Ammon's horn (tissue), 1 donor: ENCODE results near the gene RALGPS1.

Experiments
- DNase-seq: peaks from one replicate; pipeline ENCODE4 v3.0.0-alpha.2; 2016; ENCODE audit warnings: low spot score

The RALGPS1 gene

DNA sequence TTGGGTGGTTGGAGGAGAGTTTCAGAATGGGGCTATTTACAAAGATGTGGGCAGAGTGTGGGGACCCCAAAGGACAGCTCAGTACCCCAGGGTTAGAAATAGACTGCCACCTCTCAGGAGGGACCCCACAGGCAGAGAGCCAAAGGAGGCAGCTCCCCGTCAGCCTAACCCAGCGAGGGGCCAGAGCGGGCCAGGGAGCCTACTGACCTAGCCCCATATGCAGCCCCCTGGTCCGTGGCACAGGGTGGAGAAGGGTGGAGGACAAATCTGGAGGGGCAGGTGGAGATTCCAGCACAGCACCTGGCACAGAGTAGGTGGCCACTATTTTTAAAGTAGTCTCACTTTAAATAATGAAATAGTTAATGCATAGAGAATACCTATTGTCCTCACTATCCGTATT is 275.0 kb downstream of the RALGPS1 start:
- DNase-seq: no peak

DNA sequence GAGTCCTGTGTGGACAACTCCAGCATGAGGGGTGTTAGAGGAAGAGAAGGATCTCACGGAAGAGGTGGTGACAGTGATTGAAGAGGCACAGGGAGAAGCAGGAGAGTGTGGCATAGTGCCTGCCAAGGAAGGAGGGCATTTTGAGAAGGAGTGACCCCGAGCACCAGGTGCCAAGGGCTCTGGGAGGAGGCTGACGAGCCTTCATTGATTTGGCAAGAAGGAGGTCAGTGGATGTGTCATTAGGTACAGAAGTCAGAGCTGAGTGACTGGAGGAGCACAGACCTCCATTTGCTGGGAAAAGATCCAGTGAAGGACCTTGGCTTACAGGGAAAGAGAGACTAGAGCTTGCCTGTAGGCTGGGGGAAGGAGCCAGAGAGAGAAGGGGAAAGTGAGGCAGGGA is 278.2 kb downstream of the RALGPS1 start:
- no peak for DNase-seq

DNA sequence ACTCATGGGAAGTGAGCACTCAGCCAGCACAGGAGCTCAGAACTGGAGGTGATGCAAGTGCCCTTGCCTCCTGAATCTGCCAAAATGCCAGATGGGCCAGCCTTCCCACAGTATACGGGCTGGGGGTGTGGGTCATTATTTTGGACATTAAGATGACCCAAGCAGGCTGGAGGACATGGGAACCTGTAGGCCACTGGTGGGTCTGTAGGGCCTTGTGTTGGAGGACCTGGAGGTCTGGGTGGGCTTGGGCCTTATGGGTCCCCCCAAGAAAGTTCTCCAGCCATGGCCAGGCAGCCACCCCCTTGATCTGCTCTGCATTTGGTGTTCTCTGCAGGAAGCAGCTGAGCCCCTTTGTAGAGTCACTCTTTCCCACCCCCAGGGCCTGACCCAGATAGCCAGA is 278.9 kb downstream of the RALGPS1 start:
- DNase-seq: no peak

DNA sequence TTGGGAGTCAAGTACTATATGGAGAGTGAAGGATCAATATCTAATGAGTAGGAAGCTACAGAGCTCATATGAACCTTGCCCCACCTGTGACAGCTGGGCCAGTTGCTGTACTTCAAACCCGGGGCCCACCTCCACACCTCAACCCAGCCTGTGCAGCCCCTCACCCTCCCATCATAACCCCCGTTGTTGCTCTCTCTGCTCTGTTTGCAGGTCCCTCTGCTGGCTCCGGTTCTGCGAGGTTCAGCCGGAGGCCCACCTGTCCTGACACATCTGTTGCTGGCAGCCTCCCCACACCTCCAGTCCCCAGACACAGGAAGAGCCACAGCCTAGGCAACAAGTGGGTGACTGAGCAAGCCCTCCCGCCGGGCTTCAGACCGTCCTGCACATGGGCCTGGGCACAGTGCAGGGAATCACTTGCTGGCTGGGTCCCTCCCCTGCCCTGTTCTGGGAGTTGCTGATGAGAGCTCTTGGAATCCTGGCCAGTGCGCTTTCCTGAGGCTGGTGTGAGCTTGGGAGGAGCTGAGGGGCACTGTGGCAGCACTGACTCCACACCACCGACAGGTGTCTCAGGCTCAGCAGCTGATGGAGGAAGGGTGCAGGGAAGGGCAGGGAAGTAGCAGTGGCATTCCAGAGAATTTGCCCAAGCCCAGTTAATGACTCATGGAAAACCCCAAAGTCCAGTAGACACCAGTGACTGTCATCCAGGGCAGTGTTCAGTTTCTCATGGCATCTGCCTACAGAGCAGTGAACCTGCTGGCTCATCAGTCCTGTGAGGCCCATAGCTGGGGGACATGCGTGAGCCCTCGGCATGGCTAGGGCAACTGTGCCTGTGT is 280.5 kb downstream of the RALGPS1 start:
- no peak for DNase-seq

DNA sequence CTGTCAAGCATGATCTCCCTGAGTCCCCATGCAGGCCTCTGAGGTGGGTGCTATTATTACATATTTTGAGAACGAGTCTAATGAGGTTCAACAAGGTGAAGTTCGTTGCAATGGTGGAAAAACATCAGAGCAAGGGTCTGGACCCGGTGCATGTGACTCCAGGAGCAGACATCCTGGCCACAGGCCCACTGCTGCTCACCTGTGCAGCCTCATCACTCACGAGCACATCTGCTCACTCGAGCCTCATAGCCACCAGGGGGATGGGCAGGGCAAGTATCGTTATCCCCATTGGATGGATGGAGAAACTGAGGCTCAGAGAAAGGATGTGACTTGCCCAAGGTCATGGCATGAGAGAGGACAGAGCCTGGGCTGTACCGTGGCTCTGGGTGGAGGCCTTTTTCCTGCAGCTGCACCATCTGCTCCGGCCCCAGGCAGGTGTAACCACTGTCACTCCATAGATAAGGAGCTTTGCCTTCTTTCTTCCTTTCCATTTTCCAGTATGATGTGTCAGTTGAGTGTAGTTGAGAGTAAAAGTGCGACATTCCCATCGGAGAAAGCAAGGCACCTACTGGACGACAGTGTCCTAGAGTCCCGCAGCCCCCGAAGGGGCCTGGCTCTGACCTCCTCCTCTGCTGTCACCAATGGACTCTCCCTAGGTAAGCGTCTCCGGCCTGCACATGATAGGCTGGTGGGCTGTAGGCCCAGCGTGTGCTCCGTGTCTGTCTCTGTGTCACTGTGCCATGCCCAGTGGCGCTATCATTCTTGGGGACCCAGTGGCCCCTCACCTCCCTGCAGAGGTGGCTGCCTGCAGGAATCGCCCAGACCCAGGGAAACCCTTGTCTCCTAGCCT is 281.6 kb downstream of the RALGPS1 start:
- no peak for DNase-seq

DNA sequence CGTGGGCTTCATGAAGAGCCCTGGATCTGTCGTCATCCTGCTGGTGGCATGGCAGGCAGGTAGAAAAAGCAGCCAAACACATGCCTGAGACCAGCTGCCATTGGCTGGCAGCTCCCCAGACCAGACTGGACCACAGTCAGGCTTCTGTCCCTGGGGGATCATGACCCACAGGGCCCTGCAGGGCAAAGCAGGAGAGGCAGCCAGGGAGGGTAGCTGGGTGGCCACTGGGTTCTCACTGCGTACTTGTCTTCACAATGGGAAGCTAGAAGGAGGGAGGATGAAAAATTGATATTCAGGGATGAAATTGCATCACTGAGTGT is 282.2 kb downstream of the RALGPS1 start:
- DNase-seq: no peak

DNA sequence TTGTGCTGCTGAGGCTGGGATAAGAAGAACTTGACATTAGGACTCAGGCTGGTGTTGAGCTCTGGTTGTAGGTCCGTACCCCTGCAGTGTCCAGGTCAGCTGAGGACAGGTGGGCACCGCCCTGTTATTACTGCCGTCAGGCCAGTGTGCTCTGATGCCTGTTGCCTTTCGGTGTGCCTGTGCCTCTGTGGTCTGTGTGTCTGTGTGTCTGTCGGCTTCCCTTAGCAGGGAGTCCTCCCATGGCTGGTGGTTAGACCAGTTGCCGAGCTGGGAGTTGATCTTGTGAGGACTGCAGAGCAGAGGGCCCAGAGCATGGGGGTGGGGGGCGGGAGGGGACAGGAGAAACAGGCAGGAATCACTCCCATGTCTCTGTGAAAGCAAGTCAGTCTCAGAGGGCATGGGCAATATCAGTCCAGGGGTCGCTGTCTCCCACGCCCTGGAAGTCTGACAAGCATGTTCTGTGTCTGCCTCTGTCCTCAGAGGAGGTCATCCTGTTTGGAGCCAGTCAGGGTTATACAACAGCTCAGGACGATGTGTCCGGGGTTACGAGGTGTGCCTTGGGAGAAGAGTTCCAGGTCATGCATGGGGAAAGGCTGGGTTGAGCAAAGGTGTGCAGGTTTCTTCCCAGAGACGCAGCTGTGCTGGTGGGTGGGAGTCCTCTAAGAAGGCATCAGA is 282.7 kb downstream of the RALGPS1 start:
- no peak for DNase-seq

DNA sequence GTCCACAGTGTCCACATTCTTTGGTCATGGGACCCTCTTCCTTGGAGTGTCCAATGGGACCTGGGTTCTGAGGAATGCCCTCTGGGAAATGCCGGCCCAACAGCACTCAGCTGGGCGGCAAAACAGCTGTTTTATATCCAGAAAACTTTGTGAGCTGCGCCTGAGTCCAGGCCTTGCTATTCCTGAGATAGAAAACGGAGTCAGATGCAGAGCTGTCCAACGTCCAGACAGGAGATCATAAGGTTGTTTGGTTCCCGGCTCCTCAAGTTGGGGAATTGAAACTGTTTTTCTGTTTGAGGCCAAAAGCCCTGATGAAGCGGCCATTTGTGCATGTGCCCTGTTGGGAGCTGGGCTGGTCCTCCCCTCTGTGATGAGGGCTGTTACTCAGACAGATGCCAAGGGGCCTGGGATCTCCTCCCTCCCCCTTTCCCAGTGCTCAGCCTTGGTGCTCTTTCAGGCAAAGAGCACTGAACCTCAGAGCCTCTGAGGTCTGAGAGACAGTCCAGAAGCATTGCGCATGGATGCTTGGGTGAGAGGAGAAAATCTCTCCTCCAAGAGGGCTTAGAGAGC is 283.4 kb downstream of the RALGPS1 start:
- no peak for DNase-seq

DNA sequence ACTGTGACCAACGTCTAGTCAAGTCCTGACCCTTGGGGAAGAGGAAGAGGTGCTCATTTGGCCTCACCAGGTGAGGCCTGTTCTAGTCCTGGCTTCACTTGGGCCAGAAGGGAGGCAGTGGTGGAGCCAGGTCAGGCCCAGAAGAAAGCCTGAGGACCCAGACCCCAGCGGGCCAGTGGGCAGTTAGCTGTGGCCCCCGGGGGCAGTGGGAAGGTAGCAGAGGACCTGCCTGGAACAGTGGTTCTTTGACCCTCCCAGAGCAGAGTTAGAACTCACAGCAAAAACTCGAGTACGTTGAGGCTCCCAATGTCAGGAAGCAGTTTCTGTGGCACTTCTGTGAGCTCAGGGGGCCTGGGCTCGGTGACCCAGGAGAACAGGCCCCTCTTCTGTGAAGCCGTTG is 284.0 kb downstream of the RALGPS1 start:
- no peak for DNase-seq

DNA sequence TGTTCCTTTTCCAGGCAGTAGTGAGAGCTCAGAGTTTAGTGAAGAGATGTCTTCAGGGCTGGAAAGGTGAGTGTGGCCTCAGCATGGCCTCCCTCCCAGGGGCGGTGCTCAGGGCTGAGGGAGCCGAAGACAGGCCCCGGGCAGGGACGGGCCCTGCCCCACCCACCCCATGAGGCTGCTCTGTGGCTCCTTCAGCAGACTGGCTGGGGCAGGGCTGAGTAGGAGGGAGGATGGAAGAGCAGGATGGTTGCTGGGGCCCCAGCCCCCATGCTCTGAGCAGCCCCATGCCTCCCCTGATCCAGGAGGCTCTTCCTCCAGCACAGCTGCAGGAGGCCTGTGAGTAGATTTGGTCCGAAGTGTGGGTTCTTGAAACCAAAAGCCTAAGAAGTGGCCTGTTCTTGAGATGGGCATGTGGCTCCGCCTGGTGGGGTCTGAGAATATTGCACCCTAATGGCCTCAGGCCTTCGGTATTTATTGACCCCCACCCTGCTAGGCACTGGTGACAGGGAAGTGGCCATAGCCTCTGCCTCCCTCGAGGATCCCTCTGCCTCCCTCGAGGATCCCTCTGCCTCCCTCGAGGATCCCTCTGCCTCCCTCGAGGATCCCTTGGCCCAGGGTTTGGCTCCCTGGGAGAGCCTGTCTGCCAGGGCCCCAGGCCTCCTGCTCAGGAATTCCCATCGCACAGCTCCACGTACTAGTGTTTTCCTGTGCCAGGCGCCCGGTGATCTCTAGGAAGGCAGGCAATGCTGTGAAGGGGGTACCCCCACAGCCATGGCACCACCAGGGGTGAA is 284.6 kb downstream of the RALGPS1 start:
- DNase-seq: peak; percentile 82

DNA sequence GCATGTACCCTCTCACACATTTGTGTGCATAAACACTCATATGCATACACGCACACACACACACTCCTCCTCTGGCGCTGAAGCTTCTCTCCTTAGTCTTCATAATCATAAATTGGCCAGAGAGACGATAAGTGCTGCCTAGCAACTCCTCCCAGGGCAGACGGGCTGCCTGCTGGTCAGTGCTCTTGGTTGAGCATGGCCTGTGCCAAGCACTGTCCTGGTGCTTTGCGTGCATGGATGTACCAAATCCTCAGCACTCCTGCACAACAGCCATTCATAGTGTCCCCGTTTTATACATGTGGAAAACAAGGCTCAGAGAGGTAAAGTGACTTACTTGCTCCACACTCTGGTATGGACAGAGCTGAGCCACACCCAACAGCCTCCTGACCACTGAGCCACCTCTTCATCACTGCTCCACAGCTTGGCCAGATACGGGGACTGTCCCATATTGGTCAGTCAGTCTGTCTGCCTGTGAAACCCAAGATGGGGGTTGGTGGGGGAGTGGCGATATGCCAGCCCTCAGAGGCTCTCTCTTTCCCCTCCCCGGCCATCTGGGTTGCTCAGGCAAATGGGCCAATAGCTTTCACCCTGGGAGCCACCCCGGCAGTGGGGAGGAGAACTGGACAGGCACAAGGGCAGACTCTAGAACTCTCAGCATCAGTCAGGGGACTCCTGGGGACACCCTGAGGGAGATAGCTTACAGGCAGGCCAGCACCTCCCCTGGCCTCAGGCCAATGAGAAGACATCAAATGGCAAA is 285.7 kb downstream of the RALGPS1 start:
- no peak for DNase-seq

DNA sequence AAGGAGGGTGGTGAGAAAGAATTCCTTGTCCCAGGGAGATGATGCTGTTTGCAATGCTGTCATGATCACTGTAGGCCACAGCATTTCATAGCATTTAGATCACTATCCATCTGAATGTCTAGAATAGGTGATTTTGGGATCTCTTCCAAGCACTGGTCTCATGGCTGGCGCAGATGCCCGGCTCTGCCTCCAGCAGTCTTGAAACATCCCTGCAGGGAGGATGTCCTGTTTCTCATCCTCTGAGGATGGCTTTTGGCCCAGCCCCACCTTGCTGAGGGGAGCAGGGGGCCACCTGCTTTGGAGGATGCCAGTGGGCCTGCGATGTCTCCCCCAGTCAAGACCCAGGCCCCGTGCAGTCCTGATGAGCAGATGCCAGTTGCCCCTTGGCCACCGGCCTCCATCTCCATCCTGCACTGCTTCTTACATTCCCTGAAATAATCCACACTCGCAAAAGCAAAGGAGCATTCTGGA is 286.5 kb downstream of the RALGPS1 start:
- DNase-seq: no peak

DNA sequence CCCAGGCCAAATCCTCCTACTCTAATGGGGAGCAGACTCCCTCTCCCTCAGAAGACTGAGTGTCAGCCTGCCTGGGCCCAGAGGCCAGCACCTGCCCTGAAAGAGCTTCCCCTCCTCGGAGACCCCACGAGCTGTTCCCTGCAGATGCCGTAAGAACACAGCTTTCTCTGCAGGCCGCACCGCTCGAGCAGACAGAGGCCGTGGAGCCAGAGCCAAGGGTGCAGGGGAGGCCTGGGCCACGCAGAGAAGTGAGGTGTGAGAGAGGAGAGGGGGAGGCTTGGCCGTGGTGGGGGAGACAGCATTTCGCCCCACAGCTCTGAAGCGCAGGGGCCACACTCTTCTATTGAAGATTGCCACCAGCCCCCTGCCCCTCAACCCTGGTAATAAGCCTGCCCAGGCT is 287.1 kb downstream of the RALGPS1 start:
- DNase-seq: no peak

DNA sequence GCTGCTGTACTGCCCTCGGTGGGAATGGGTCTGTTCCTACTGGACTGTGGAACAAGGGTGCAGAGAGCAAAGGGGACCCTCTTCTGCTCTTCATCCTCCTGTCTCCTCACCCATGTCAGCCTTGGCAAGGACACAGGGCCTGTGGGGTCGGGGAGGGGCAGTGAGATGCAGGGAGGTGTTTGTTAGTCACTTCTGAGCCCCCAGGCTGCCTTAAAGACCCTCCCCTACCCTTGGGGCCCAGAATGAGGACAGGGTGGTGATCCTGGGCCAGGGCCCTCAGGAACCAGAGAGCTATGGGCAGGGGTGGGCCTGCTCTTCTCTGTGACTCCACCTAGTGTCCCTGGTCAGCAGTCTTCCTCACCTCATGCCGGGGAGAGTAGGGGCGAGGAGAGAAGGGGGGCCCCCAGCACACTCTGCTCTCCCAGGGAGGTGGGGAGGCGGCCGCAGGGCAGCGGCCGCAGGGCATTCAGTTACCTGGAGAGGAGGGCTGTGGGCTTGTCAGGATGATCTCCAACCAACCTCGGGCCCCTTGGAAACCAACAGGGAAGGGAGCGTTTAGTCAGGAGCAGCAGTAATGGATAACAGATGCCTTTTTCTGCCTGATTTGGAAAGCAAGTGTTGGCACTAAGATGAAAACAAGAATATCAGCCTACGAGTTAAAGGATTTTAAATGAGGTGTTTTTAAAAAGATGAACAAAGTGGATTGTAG is 288.0 kb downstream of the RALGPS1 start:
- DNase-seq: no peak

DNA sequence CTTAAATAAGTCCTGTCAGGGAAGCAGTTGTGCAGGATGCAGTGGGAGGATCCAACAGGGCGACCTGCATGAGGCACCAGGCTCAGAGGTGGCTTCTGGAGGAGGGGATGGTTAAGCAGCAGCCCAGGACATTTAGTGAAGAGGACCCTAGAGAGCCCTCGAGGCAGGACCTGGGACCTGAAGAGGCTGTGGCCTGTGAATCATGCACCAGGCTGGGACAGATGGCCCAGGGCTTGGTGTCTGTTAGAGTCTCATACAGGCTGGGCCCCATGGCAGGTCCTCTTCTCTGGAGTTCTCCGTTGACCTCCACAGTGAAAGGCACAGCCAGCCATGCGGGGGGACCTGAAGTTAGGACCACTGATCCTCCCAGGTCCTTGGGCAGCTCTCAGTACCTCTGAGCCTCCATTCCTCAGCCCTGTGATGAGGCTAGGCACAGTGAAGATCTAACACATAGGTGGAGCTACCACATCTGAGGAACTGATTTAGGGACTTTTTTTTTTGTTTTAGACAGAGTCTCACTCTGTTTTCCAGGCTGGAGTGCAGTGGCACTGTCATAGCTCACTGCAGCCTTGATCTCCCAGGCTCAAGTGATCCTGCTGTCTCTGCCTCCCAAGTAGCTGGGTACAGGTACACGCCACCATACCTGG is 289.2 kb downstream of the RALGPS1 start:
- DNase-seq: no peak

DNA sequence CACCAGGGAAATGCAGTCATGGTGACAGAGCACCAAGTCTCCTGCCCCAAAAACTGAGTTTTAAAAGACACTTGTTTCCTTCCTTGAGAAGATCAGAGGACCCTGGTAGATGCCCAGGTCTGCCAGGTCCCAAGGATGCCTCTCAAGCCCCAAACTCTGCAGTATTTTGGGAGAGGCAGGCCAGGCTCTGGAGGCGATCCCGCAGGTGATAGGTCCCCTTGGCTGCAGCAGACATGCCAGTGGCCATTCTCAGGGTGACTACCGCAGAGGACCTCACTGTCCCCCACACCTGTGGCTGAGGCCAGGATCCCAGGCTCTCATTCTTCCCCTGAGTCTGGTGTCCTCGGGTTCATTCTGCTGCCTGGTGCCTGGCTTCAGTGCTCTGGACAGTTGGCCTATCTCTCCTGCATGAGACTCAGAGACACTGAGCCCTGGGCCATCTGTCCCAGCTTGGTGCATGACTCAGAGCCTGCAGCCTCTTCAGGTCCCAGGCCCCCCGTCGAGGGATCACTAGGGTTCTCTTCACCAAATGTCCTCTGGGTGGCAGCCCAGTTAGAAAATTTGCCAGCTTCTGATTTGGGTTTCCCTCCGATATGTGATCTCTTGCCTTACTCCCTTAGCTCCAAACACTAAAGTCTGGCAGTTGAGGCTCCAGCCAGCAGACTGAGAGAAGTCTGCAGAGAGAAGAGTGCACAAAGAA is 290.3 kb downstream of the RALGPS1 start:
- peak; percentile 27 for DNase-seq

DNA sequence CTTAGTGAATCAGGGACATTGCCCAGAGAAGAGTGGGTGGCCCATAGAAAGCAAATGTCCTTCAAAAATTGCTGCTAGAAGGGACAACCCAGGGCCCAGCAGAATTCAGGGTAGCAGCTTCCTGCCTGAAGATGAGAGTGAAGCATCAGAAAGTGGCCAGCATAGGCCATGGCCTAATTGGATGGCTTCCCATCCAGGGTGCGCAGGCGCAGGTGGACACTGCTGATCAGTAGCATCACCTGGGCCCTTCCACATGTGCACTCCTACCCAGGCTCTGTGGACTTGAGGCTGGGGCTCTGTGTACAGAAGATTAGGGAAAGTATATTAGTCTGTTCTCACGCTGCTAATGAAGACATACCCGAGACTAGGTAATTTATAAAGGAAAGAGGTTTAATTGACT is 291.4 kb downstream of the RALGPS1 start:
- DNase-seq: no peak

DNA sequence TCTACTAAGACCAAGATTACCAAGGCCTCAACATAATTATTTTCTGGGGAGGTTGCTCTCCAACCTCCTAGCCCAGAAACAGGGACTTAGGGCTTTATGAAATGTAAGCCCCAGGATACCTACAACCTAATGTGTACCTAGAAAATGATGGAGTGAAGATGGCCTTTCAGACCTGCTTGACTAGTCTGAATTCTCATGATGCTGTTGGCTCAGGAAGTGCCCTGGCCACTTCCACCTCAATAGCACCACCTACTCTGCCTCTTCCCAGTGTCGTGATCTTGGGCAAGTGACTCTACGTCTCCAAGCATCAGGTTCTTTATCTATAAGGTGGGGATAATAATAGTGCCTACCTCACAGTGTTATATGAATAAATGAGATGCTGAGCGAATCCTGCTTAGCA is 292.1 kb downstream of the RALGPS1 start:
- DNase-seq: no peak
